Stimulated activated naive CD8-positive, alpha-beta T cell treated with anti-CD3 and anti-CD28 coated beads, Interleukin-15, amount 100 ng/mL, for 72 hours (primary cell): ENCODE results near the gene TBC1D5.

ENCODE experiments used
- ATAC-seq: fragments of 150-1000 bp; cut with Tn5 transposase; 2 replicates; pipeline ENCODE4 v1.10.0; 2021; ENCODE audit warnings: mild to moderate bottlenecking, moderate library complexity
- DNase-seq, 2 donors: peaks; one replicate each; pipeline ENCODE4 v3.0.0; 2021 to 2022
- H3K27ac Mint-ChIP-seq, 2 donors: one replicate each; pipeline ENCODE4 v1.8.0; 2022; ENCODE audit warnings: mild to moderate bottlenecking in 2 of 2, mixed read lengths in 2 of 2, moderate library complexity in 2 of 2
- H3K27me3 Mint-ChIP-seq: one replicate; pipeline ENCODE4 v1.8.0; 2022; ENCODE audit warnings: mixed read lengths
- H3K4me1 Mint-ChIP-seq: one replicate; pipeline ENCODE4 v1.8.0; 2022; ENCODE audit warnings: mild to moderate bottlenecking, mixed read lengths
- H3K4me3 Mint-ChIP-seq, 2 donors: one replicate each; pipeline ENCODE4 v1.8.0; 2022; ENCODE audit warnings: mild to moderate bottlenecking in 2 of 2, mixed read lengths in 2 of 2, moderate library complexity in 1 of 2
- H3K9me3 Mint-ChIP-seq, 2 donors: one replicate each; pipeline ENCODE4 v1.8.0; 2022; ENCODE audit warnings: mixed read lengths in 2 of 2

Gene TBC1D5

DNA sequence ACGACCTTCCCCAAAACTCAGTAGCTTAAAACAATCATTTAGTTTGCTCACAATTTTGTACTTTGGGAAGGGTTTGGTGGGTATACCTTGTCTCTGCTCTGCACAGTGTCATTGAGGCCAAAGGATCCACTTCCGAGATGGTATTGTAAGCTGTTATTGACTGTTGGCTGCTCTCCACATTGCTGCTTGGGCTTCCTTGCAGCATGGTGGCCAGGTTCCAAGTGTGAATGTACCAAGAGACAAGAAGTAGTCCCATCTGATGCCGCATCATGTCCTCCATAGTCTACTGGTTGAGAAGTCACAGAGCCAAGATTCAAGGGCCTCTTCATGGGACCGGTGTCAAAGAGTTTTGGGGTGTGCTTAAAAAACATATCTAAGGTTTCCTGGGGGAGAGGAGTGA, 589.2 kb downstream of the TBC1D5 start:
- Mint-ChIP-seq H3K4me3 (no peak overlapping the region), H3K4me1 (peaks cover 43% of the 10 kb centered on the region), H3K27ac (no peak overlapping the region), H3K9me3 (peaks cover 15 to 17% of the 10 kb centered on the region in 2 donors), H3K27me3 (no peaks in the 10 kb centered on the region)
- DNase-seq (no peak), ATAC-seq (no peak)

DNA sequence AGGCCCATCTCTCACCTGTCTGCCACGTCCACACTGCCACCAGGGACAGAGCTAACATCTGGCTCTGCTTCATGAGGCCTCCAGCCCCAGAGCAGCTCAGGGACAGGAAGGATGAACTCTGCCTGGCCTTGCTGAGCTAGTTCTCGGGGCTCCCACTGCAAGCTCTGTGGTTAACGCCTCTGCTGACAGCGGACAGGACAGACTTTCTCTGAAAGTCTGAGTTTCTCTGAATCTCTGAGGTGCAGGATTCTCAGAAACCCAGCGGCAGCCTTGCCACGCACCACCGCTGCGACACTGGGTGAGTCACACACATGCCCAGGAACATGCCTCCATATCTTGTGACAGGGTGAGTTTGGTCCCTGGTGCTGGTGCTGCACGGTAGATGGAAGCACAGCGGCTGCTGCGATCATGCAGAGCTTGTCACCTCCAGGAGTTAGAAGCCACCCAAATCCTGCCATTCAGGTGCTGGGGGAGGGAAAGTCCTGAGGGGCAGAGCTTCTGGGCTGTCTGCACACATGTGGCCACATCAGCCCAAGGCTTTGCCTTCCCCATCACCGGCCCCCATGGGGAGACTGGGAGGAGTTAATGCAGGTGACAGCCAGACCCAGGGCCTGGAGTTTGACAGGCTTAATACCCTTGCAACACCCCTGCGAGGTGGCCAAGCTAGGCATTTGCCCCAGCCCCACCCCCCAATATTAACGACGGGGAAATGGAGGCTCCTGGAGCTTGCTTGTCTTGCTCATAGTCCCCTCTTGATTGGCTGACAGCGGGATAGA, 590.6 kb downstream of the TBC1D5 start:
- H3K9me3 Mint-ChIP-seq = peaks cover 15 to 17% of the 10 kb centered on the region in 2 donors
- H3K27me3 Mint-ChIP-seq = no peaks in the 10 kb centered on the region
- H3K4me3 Mint-ChIP-seq = peak overlapping the region; percentile 66 to 80
- DNase-seq = peak; percentile 90 to 95
- peak overlapping the region; percentile 62 to 93 for H3K27ac Mint-ChIP-seq
- H3K4me1 Mint-ChIP-seq = peaks cover 50% of the 10 kb centered on the region
- ATAC-seq = peak; percentile 96

DNA sequence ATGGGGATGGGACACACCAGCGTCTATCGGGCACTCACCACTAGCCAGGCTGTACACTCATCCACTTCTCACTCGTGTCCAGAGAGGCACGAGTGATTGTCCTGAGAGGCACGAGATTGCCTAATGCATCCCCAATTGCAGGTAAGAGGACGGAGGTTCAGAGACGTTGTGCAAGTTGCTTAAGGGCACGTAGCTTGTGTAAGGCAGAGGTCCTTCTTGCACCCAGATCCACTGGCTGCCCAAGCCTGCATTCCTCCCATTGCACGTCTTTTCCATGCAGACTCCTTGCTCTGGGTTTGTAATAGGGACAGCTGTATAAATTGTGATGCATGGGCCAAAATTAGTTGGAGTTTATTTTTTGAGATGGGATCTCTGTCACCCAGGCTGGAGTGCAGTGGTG, 593.4 kb downstream of the TBC1D5 start:
- H3K27me3 Mint-ChIP-seq = no peaks in the 10 kb centered on the region
- no peak overlapping the region for H3K27ac Mint-ChIP-seq
- DNase-seq (no peak), ATAC-seq (no peak)
- peaks cover 68% of the 10 kb centered on the region for H3K4me1 Mint-ChIP-seq
- no peak overlapping the region for H3K4me3 Mint-ChIP-seq
- peaks cover 15 to 23% of the 10 kb centered on the region in 2 donors for H3K9me3 Mint-ChIP-seq

DNA sequence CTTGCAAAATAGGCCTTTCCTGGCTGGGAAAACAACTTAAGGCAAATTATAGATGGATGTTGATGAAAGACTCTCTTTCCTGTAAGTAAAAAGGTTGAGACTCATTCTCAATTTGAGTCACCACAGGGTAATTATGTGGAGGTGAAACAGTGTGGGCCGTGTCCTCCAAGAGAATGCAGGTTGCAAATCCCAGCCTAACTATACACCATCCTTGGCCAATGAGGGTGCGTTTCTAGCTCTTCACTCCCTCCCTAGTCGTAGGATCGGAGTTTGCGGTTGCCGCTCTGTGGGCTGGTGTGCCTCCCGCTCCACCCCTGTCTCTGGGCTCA, 597.8 kb downstream of the TBC1D5 start:
- H3K4me1 Mint-ChIP-seq = peaks cover 42% of the 10 kb centered on the region
- peak; percentile 82 for ATAC-seq
- no peak overlapping the region for H3K27ac Mint-ChIP-seq
- peaks cover 0 to 14% of the 10 kb centered on the region in 2 donors for H3K9me3 Mint-ChIP-seq
- H3K27me3 Mint-ChIP-seq = no peaks in the 10 kb centered on the region
- DNase-seq = no peak
- peak overlapping the region; percentile 33 to 38 for H3K4me3 Mint-ChIP-seq

DNA sequence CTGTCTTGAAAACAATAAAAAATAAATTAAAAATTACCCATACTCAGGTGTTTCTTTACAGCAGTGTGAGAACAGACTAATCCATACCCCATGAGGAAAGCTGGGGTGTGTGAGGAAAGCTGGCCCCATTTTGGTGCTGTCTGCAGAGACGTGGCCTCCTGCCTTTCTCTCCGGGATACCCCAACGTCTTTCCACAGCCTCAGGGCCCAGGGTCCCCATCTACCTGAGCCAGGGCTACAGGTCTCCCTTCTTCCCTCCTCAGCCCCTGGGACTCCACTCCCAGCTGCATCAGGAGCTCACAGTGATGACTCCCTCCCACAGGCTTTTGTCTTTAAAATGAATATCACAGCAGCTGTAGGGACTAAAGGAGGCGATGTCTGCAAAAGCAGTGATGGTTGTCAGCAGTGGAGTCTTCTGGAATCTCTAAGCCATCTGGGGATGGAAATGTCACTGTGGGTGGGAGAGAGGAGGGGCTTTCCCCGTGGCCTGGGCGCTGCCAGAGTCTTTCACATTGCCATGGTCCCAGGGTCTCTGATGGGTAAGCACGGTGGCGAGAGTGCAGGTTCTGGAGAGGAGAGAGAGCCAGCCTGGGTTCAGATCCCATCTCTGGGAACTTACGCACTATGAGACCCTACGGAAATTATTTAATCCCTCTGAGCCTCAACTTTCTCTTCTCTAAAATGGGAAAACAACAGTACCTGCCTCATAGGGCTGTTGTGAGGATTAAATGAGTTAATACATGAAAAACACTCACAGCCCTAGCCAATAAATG, 598.4 kb downstream of the TBC1D5 start:
- Mint-ChIP-seq H3K4me3 (peak overlapping the region; percentile 33 to 38), H3K4me1 (peaks cover 42% of the 10 kb centered on the region), H3K9me3 (peaks cover 0 to 14% of the 10 kb centered on the region in 2 donors), H3K27ac (peak overlapping the region; percentile 83 to 89), H3K27me3 (no peaks in the 10 kb centered on the region)
- ATAC-seq (no peak), DNase-seq (no peak)

DNA sequence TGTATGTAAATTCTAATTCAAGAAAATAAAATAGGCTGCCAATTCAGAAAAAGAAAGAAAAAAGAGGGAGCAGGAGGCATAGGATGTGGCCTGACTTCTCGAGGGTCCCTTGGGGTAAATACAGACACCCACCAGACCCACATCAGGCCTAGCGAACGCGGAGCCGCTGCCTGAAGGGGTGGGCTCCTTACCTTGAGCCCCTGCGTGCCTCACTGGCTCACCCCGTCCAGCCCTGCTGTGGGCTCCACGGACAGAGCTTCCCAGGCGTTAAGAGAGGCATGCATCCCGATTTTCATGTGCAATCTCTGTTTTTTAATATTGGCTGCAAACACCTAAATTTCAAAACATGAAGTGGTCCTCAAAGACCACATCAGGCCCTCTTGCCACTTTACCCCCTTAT, 599.9 kb downstream of the TBC1D5 start:
- no peaks in the 10 kb centered on the region for H3K27me3 Mint-ChIP-seq
- peaks cover 0 to 14% of the 10 kb centered on the region in 2 donors for H3K9me3 Mint-ChIP-seq
- no peak for DNase-seq
- no peak for ATAC-seq
- peaks cover 29% of the 10 kb centered on the region for H3K4me1 Mint-ChIP-seq
- H3K4me3 Mint-ChIP-seq = no peak overlapping the region
- peak overlapping the region in 1 of 2 donors; percentile 68 for H3K27ac Mint-ChIP-seq

DNA sequence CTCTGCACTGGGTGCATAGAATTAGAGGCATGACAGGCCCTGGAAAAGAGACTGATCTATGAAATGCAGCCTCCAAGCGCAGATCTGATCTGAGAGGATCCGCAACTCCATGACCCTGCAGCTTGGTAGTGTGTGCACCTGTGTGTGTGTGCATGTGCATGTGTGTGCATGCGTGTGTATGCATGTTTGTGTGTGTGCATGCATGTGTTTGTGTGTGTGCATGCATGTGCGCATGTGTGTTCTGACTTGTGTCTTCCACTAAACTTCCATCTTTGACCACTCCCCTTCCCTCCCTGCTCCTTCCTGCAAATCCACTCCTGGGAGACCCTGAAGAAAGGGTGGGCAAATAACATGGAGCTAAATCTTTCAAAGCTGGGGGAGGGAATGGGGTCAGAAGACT, 600.7 kb downstream of the TBC1D5 start:
- H3K4me3 Mint-ChIP-seq = no peak overlapping the region
- no peaks in the 10 kb centered on the region for H3K27me3 Mint-ChIP-seq
- ATAC-seq (no peak), DNase-seq (no peak)
- H3K4me1 Mint-ChIP-seq = peaks cover 29% of the 10 kb centered on the region
- peaks cover 0 to 14% of the 10 kb centered on the region in 2 donors for H3K9me3 Mint-ChIP-seq
- no peak overlapping the region for H3K27ac Mint-ChIP-seq

DNA sequence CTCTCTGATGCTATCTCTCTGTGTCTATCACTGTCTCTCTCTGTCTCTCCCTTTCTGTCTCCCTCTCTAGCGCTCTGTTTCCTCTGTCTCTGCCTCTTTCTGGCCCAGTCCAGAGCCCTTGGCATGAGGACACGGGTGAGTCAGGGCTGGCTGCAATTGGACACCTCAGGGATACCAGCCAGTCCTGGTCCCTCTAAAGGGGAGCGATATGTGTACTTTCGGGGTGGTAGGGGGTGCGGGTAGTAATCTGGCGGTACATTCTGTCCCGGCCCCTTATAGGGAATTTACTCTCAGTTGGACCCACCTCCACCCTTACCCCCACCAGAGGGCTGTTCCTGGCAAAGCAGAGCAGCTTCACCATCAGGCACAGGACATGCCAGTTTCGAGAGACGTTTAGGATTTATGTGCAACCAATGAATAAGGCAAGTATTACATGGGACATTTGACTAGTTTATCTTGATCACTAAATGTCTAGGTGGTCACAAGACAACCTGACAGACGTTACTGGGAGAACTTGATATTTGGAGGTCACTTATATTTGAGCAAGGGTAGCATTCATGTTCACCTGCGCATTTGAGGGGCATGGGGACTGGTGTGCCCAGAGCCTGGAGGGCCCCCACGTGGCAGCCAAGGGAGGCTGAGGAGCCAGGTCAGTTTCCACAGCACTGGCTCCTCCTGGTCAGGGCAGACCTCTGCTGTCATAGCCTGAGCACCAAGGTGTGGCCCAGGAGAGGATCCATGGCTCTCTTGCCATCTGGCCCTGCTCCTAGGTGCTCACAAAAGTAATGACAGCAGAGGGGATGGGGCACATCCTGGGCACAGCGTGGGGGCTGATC, 601.5 kb downstream of the TBC1D5 start:
- Mint-ChIP-seq H3K4me3 (no peak overlapping the region), H3K27me3 (no peaks in the 10 kb centered on the region), H3K27ac (peak overlapping the region; percentile 11 to 79), H3K4me1 (peaks cover 22% of the 10 kb centered on the region), H3K9me3 (peaks cover under 1 to 9% of the 10 kb centered on the region in 2 donors)
- DNase-seq (no peak), ATAC-seq (no peak)

DNA sequence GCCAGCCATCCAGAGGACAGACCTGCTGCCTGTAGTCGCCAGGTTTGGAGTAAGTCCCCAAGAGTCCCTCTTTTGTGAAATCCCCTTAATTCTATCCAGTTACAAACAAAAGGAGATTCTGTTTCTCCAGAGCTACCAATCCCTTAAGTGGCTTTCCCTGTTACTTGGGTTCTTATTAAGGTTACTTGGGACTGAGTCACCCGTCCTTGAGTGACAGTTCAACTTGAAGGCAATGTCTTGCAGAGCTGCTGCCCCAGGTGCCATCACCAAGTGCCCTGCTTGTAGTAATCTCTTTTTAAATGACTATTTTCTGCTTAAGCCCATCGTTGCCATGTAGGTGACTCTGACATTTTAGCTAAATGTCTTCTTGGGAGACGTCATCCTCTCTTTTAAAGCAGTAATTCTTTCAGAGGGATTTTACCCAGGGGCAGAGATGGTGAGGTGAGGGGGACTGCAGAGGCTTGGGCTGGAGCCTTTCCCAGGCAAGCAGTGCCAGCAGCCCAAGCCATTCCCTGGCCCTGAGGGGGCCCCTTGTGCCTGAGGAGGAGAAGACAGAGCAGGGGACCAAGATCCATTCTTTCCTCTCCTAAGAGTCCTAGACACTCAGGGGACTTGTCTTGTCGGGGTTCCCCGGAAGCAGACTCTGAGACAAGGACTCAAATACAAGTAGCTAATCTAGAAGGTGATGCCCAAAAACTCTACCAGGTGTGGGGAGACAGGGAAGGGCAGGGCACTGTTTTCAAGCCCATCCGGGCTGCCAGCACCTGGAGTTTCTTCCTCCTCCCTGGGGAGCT, 604.0 kb downstream of the TBC1D5 start:
- no peaks in the 10 kb centered on the region for H3K27me3 Mint-ChIP-seq
- ATAC-seq (no peak), DNase-seq (no peak)
- H3K27ac Mint-ChIP-seq = no peak overlapping the region
- no peaks in the 10 kb centered on the region for H3K4me1 Mint-ChIP-seq
- peaks cover 7 to 10% of the 10 kb centered on the region in 2 donors for H3K9me3 Mint-ChIP-seq
- H3K4me3 Mint-ChIP-seq = no peak overlapping the region

DNA sequence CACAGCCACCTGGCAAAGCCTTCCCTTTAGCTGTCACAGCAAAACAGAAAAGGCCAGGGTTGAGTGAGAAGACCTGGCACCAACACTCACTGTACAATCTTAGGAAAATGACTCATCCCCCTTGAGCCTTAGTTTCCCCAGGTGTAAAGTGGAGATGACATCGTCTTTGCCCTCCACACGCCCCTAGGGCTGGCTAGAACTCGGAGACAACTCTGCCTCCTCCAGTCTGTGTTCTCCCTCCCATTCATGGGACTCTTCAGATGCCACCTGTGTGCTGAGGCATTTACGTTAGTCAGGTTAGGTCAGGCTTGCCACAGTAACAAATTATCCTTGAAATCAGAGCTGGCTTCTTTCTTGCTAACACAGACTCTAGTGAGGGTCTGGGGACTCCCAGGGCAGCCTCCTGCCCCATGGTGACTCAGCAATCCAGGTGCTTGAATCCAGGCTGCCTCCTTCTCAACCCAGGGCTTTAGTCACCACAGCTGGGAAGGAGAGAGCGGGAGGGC, 605.1 kb downstream of the TBC1D5 start:
- Mint-ChIP-seq H3K4me1 (no peaks in the 10 kb centered on the region), H3K4me3 (no peak overlapping the region), H3K27me3 (no peaks in the 10 kb centered on the region), H3K27ac (no peak overlapping the region), H3K9me3 (peaks cover 0 to 10% of the 10 kb centered on the region in 2 donors)
- DNase-seq = no peak
- no peak for ATAC-seq

DNA sequence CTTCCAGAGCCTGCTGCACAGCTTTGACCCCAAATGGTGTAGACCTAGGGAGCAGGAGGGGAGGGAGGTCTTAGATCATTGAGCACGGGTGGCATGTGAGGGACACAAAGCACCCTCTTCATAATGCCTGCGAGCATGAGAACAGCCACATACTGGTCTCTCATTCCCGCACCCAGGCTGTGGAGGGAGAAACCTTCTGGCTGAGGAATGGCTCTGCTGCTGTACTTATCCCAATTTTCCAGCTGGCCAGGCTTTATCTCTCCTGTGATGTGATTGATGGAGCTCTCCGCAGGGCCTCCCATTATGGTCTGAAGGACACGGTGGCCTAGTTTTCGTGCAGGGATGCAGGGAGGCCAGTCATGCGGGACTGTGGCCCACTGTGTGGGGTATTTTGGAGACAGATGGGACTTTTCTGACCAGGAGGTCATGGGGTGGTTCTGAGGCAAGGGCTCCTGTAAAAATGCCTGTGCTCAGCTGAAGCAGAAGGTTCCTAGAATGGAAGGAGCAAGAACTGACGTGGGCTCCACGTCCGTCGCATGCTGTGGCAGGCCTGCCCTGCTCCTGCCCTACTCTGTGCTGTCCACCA, 606.2 kb downstream of the TBC1D5 start:
- DNase-seq (no peak), ATAC-seq (no peak)
- no peak overlapping the region for H3K4me3 Mint-ChIP-seq
- no peaks in the 10 kb centered on the region for H3K4me1 Mint-ChIP-seq
- H3K27me3 Mint-ChIP-seq = no peaks in the 10 kb centered on the region
- peaks cover 0 to 10% of the 10 kb centered on the region in 2 donors for H3K9me3 Mint-ChIP-seq
- no peak overlapping the region for H3K27ac Mint-ChIP-seq

DNA sequence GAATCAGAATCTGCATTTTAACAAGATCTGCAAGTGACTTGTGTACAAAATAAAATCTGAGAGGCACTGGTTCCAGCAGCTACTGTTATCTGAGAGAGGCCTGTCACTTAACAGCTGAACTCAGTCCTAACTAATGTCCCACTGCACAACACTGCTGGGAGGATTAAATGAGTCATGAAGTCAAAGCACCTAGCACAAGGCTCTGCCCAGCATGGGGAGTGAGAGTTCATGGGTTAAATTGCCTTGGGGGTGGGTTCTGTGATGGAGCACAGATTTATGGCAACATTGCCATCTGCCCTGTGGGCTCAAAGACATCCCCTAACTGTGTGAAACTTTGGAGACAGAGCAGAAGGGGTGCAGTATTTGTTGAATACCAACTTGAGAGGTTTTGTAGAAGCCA, 606.7 kb downstream of the TBC1D5 start:
- Mint-ChIP-seq H3K9me3 (peaks cover 0 to 10% of the 10 kb centered on the region in 2 donors), H3K4me1 (no peaks in the 10 kb centered on the region), H3K27me3 (no peaks in the 10 kb centered on the region), H3K27ac (no peak overlapping the region), H3K4me3 (no peak overlapping the region)
- no peak for DNase-seq
- no peak for ATAC-seq

DNA sequence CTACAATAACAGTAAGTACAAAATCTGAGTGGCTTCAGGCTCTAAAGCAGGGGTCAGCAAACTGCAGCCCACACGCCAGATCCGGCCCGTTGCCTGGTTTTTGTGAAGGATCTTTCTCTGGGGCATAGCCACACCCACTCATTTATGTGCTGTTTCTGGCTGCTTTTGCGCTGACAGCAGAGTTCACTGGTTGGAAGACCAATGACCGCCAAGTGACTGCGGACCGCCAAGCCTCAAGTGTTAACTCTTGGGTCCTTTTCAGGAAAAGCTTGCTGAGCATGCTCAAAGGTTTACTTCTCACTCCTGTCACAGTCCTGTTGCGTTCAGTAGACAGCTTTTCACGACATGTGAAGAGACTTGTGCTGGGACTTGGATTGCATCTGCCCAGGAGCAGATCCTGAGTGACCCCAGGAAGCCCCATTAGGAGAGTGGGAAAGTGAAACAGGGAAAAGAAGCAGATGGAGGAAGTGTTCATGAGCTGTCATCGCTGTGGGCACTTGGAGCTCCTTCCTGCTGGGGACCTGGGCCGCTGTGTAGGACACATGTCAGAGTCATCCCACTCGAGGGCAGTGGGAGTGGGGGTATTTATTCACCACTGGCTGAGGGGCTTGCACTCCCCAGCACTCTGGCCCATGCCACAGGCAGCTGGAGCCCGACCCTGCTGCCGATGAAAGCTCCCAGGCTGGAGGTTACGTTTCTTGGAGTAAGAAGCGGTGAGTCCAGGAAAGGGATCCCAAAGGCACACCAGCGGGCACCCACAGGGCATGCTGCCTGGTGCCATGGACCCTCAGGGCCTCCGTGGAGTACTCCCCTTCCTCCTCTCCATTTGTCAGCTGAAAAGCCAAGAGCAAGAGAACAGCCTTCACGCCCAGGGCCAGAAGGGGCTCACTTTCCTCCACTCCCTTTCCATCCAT, 608.5 kb downstream of the TBC1D5 start:
- Mint-ChIP-seq H3K4me3 (no peak overlapping the region), H3K4me1 (no peaks in the 10 kb centered on the region), H3K27ac (no peak overlapping the region), H3K27me3 (no peaks in the 10 kb centered on the region), H3K9me3 (peaks cover 0 to 19% of the 10 kb centered on the region in 2 donors)
- no peak for ATAC-seq
- no peak for DNase-seq
